H1 (cell line): Measurements from ENCODE around the gene GRID1. TPM values are rescaled to one million over a fixed set of nuclear protein-coding genes. Genes with fewer than 3 reads are reported as not detected.

Experiments
- BCL11A ChIP-seq, 2 experiments: IDR thresholded peaks; one replicate each; pipeline ENCODE4 v1.6.1; 2011; ENCODE audit warnings: low read depth in 2 of 2, low read length in 2 of 2, mild to moderate bottlenecking in 2 of 2
- CBX5 ChIP-seq: fragments of 300-800, 300-1000 bp; sonication (generic); IDR thresholded peaks from 2 replicates; pipeline ENCODE4 v1.7.1; 2016; ENCODE audit warnings: antibody characterized with exemption, low read length, low read depth
- KDM4A ChIP-seq: IDR thresholded peaks from one replicate; pipeline ENCODE4 v1.7.1; 2012; ENCODE audit warnings: low read depth, mild to moderate bottlenecking, moderate library complexity, low read length, inconsistent platforms; ENCODE audit not compliant: severe bottlenecking
- SIRT6 ChIP-seq: IDR thresholded peaks from one replicate; pipeline ENCODE4 v1.7.1; 2012; ENCODE audit warnings: low read length, inconsistent platforms
- TAF1 ChIP-seq: IDR thresholded peaks from 2 replicates; pipeline ENCODE4 v1.6.1; 2011; ENCODE audit warnings: mild to moderate bottlenecking, low read depth, low read length
- ZNF274 ChIP-seq: IDR thresholded peaks from 2 replicates; pipeline ENCODE4 v1.7.0; 2012; ENCODE audit warnings: low read length, borderline replicate concordance; ENCODE audit errors: extremely low read depth
- polyA plus RNA-seq, 7 experiments: library from polyadenylated mRNA; depleted of rRNA in 3 of 7; stranded (reverse) in 5 of 7; unstranded in 2 of 7; fragments of >200 nt in 5 of 7; fragments of 200-250 nt in 2 of 7; gene quantifications; 1 replicate in 5 of 7; 2 replicates in 1 of 7; 4 replicates in 1 of 7; pipeline versions ENCODE4 v1.2.1 to v1.2.3, GENCODE V29; 2011 to 2013; ENCODE audit warnings: missing spikeins in 2 of 7, mixed read lengths in 2 of 7
- total RNA-seq: library from RNA; stranded (reverse); fragmentation: NEBNext Ultra II Directional; extraction: Animal tissue kit (Norgen Biotek cat#: 25700); gene quantifications from 2 replicates; pipeline ENCODE4 v1.2.1, GENCODE V29; 2021
- TF ChIP-seq, protein P1 (sequence below): fragments of 300-600 bp; sonication (generic); IDR thresholded peaks from 2 replicates; pipeline ENCODE4 v1.7.1; 2012; ENCODE audit warnings: low read length, moderate library complexity, mild to moderate bottlenecking, inconsistent platforms; ENCODE audit not compliant: insufficient replicate concordance
- TF ChIP-seq, protein P2 (sequence below): IDR thresholded peaks from 2 replicates; pipeline ENCODE4 v1.6.1; 2011; ENCODE audit warnings: low read length, improper control_type of control experiment
- TF ChIP-seq, protein P3 (sequence below): IDR thresholded peaks from 2 replicates; pipeline ENCODE4 v1.6.1; 2012; ENCODE audit warnings: low read length, inconsistent platforms

Gene GRID1
- total and polyA plus RNA-seq, 2 of the 8 experiments (the other 6 are each of a cell fraction or from before 2014, with no cell fraction given) = 0.22 to 0.30 TPM

- TF ChIP-seq, protein P1, sequence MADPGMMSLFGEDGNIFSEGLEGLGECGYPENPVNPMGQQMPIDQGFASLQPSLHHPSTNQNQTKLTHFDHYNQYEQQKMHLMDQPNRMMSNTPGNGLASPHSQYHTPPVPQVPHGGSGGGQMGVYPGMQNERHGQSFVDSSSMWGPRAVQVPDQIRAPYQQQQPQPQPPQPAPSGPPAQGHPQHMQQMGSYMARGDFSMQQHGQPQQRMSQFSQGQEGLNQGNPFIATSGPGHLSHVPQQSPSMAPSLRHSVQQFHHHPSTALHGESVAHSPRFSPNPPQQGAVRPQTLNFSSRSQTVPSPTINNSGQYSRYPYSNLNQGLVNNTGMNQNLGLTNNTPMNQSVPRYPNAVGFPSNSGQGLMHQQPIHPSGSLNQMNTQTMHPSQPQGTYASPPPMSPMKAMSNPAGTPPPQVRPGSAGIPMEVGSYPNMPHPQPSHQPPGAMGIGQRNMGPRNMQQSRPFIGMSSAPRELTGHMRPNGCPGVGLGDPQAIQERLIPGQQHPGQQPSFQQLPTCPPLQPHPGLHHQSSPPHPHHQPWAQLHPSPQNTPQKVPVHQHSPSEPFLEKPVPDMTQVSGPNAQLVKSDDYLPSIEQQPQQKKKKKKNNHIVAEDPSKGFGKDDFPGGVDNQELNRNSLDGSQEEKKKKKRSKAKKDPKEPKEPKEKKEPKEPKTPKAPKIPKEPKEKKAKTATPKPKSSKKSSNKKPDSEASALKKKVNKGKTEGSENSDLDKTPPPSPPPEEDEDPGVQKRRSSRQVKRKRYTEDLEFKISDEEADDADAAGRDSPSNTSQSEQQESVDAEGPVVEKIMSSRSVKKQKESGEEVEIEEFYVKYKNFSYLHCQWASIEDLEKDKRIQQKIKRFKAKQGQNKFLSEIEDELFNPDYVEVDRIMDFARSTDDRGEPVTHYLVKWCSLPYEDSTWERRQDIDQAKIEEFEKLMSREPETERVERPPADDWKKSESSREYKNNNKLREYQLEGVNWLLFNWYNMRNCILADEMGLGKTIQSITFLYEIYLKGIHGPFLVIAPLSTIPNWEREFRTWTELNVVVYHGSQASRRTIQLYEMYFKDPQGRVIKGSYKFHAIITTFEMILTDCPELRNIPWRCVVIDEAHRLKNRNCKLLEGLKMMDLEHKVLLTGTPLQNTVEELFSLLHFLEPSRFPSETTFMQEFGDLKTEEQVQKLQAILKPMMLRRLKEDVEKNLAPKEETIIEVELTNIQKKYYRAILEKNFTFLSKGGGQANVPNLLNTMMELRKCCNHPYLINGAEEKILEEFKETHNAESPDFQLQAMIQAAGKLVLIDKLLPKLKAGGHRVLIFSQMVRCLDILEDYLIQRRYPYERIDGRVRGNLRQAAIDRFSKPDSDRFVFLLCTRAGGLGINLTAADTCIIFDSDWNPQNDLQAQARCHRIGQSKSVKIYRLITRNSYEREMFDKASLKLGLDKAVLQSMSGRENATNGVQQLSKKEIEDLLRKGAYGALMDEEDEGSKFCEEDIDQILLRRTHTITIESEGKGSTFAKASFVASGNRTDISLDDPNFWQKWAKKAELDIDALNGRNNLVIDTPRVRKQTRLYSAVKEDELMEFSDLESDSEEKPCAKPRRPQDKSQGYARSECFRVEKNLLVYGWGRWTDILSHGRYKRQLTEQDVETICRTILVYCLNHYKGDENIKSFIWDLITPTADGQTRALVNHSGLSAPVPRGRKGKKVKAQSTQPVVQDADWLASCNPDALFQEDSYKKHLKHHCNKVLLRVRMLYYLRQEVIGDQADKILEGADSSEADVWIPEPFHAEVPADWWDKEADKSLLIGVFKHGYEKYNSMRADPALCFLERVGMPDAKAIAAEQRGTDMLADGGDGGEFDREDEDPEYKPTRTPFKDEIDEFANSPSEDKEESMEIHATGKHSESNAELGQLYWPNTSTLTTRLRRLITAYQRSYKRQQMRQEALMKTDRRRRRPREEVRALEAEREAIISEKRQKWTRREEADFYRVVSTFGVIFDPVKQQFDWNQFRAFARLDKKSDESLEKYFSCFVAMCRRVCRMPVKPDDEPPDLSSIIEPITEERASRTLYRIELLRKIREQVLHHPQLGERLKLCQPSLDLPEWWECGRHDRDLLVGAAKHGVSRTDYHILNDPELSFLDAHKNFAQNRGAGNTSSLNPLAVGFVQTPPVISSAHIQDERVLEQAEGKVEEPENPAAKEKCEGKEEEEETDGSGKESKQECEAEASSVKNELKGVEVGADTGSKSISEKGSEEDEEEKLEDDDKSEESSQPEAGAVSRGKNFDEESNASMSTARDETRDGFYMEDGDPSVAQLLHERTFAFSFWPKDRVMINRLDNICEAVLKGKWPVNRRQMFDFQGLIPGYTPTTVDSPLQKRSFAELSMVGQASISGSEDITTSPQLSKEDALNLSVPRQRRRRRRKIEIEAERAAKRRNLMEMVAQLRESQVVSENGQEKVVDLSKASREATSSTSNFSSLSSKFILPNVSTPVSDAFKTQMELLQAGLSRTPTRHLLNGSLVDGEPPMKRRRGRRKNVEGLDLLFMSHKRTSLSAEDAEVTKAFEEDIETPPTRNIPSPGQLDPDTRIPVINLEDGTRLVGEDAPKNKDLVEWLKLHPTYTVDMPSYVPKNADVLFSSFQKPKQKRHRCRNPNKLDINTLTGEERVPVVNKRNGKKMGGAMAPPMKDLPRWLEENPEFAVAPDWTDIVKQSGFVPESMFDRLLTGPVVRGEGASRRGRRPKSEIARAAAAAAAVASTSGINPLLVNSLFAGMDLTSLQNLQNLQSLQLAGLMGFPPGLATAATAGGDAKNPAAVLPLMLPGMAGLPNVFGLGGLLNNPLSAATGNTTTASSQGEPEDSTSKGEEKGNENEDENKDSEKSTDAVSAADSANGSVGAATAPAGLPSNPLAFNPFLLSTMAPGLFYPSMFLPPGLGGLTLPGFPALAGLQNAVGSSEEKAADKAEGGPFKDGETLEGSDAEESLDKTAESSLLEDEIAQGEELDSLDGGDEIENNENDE = no peak
- no peak for TF ChIP-seq BCL11A (IDR thresholded peaks at IDR 0.05; ENCODE audit: low read depth in 2 of 2, low read length in 2 of 2)
- TF ChIP-seq, protein P2, sequence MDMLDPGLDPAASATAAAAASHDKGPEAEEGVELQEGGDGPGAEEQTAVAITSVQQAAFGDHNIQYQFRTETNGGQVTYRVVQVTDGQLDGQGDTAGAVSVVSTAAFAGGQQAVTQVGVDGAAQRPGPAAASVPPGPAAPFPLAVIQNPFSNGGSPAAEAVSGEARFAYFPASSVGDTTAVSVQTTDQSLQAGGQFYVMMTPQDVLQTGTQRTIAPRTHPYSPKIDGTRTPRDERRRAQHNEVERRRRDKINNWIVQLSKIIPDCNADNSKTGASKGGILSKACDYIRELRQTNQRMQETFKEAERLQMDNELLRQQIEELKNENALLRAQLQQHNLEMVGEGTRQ = no peak
- no peak for TF ChIP-seq TAF1
- no peak for TF ChIP-seq ZNF274
- TF ChIP-seq CBX5 = no peak
- TF ChIP-seq, protein P3, sequence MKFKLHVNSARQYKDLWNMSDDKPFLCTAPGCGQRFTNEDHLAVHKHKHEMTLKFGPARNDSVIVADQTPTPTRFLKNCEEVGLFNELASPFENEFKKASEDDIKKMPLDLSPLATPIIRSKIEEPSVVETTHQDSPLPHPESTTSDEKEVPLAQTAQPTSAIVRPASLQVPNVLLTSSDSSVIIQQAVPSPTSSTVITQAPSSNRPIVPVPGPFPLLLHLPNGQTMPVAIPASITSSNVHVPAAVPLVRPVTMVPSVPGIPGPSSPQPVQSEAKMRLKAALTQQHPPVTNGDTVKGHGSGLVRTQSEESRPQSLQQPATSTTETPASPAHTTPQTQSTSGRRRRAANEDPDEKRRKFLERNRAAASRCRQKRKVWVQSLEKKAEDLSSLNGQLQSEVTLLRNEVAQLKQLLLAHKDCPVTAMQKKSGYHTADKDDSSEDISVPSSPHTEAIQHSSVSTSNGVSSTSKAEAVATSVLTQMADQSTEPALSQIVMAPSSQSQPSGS = no peak
- no peak for TF ChIP-seq KDM4A
- no peak for TF ChIP-seq SIRT6
Measured at GRCh38 chr10:86249794-86250193, 116.8 kb downstream of the GRID1 start (continued).
